Sigmoid colon (tissue), 7 donors: ENCODE data around the gene MYBBP1A. TPM values are rescaled to one million over a fixed set of nuclear protein-coding genes. Genes with fewer than 3 reads are reported as not detected.
A peak's percentile ranks its signal among the peaks of the same experiment; 100 is the strongest.

Experiments used
- DNase-seq: peaks from one replicate; pipeline ENCODE4 v3.0.0-alpha.2; 2019
- H3K27ac ChIP-seq, 4 donors: fragments of 200-600 bp; sonication (generic); one replicate each; pipeline ENCODE4 v1.5.1; 2016 to 2019; ENCODE audit warnings: mild to moderate bottlenecking in 1 of 4
- H3K27me3 ChIP-seq, 3 donors: fragments of 200-600 bp; sonication (generic); one replicate each; pipeline ENCODE4 v1.5.1; 2019; ENCODE audit warnings: mild to moderate bottlenecking in 1 of 3
- H3K36me3 ChIP-seq, 4 donors: fragments of 200-600 bp; sonication (generic); one replicate each; pipeline ENCODE4 v1.5.1; 2016 to 2019
- H3K4me1 ChIP-seq, 4 donors: fragments of 200-600 bp; sonication (generic); one replicate each; pipeline ENCODE4 v1.5.1; 2017 to 2019
- H3K4me3 ChIP-seq, 4 donors: fragments of 200-600 bp; sonication (generic); one replicate each; pipeline ENCODE4 v1.5.1; 2017 to 2019; ENCODE audit warnings: mild to moderate bottlenecking in 2 of 4, moderate library complexity in 1 of 4
- H3K9me3 ChIP-seq, 4 donors: fragments of 200-600 bp in 3 of 4; sonication (generic) in 3 of 4; one replicate each; pipeline versions ENCODE4 v1.5.1 to v1.6.1; 2013 to 2019
- CTCF ChIP-seq, 4 experiments: fragments of 450-650 bp in 3 of 4; fragments of 200-600 bp in 1 of 4; IDR thresholded peaks; one replicate each; pipeline ENCODE4 v1.5.1; 2016 to 2019; ENCODE audit warnings: antibody characterized with exemption in 4 of 4, mild to moderate bottlenecking in 3 of 4, moderate library complexity in 2 of 4
- EP300 ChIP-seq, 4 donors: sonication (generic); formaldehyde crosslinking; IDR thresholded peaks; one replicate each; pipeline ENCODE4 v1.6.1; 2017; ENCODE audit warnings: antibody characterized with exemption in 4 of 4
- POLR2A ChIP-seq, 2 donors: fragments of 450-650 bp; IDR thresholded peaks; one replicate each; pipeline ENCODE4 v1.6.1; 2016; ENCODE audit warnings: antibody characterized with exemption in 2 of 2, mild to moderate bottlenecking in 2 of 2, moderate library complexity in 2 of 2
- POLR2AphosphoS5 ChIP-seq, 4 donors: sonication (generic); formaldehyde crosslinking; IDR thresholded peaks; one replicate each; pipeline ENCODE4 v1.6.1; 2017; ENCODE audit warnings: antibody characterized with exemption in 4 of 4
- WGBS, 2 donors: extraction: QIAGEN DNeasy Blood & Tissue Kit; methylation state at CpG; one replicate each; pipeline ENCODE4 v1.1.7; 2013; 5-methylcytosine and 5-hydroxymethylcytosine counted together
- intact Hi-C: fragments of 100-400 bp; cut with DNase I; formaldehyde crosslinking; loops from one replicate; pipeline ENCODE4 v1.15.1; 2023
- polyA plus RNA-seq, 3 donors: library from polyadenylated mRNA; stranded (reverse); fragments of 200-250 nt; gene quantifications; one replicate each; pipeline ENCODE4 v1.2.3, GENCODE V29; 2013
- total RNA-seq, 4 donors: library from RNA; depleted of rRNA; stranded (reverse); fragments of >200 nt; gene quantifications; one replicate each; pipeline ENCODE4 v1.1.0, GENCODE V29; 2016
- donor health status: healthy with polysubstance abuse.
- donor health status: Bipolar disorder and iron deficiency.
- donor health status: healthy.

Gene MYBBP1A
- total and polyA plus RNA-seq, 7 donors, result 6.6 to 44.5 (median 25.8) TPM

GRCh38 chr17:4529533-4530152, 25.5 kb downstream of the MYBBP1A start:
- WGBS, 2 donors, result 70 to 88% methylated on average over 13 of the region's 13 CpGs
- intact Hi-C loops, result no loop called here
- no peak overlapping the region for H3K4me3 ChIP-seq
- peaks cover 0 to 8% (median 0%) of the 10 kb centered on the region in 4 donors for H3K4me1 ChIP-seq
- no peak for DNase-seq
- H3K36me3 ChIP-seq, result no peaks in the 10 kb centered on the region
- TF ChIP-seq POLR2A (IDR thresholded peaks at IDR 0.05) (no peak), CTCF (IDR thresholded peaks at IDR 0.05) (no peak), EP300 (IDR thresholded peaks at IDR 0.05) (no peak), POLR2AphosphoS5 (IDR thresholded peaks at IDR 0.05) (no peak)
- H3K27me3 ChIP-seq, result peaks cover 0 to 6% (median 0%) of the 10 kb centered on the region in 3 donors
- no peaks in the 10 kb centered on the region for H3K9me3 ChIP-seq
- H3K27ac ChIP-seq, result peak overlapping the region in 1 of 4 donors; percentile 60

- intact Hi-C loops, result no loop called here
- 69 to 76% methylated on average over 12 of the region's 12 CpGs for WGBS, 2 donors
- H3K27ac ChIP-seq, result no peak overlapping the region
- no peaks in the 10 kb centered on the region for H3K9me3 ChIP-seq
- H3K4me3 ChIP-seq, result no peak overlapping the region
- TF ChIP-seq EP300 (IDR thresholded peaks at IDR 0.05), result no peak
- no peak for TF ChIP-seq POLR2AphosphoS5 (IDR thresholded peaks at IDR 0.05)
- TF ChIP-seq POLR2A (IDR thresholded peaks at IDR 0.05), result no peak
- TF ChIP-seq CTCF (IDR thresholded peaks at IDR 0.05), result no peak
- no peaks in the 10 kb centered on the region for H3K27me3 ChIP-seq
- no peak for DNase-seq
- H3K4me1 ChIP-seq, result no peaks in the 10 kb centered on the region
- no peaks in the 10 kb centered on the region for H3K36me3 ChIP-seq
Observed at GRCh38 chr17:4527566-4528125, 27.5 kb downstream of the MYBBP1A start.

GRCh38 chr17:4527134-4527533, 28.1 kb downstream of the MYBBP1A start:
- 79% methylated on average over 1 of the region's 1 CpG for WGBS, 2 donors
- TF ChIP-seq CTCF (IDR thresholded peaks at IDR 0.05) (no peak), POLR2A (IDR thresholded peaks at IDR 0.05) (no peak), POLR2AphosphoS5 (IDR thresholded peaks at IDR 0.05) (no peak), EP300 (IDR thresholded peaks at IDR 0.05) (no peak)
- Histone ChIP-seq H3K9me3 (no peaks in the 10 kb centered on the region), H3K27me3 (no peaks in the 10 kb centered on the region), H3K27ac (no peak overlapping the region), H3K36me3 (no peaks in the 10 kb centered on the region), H3K4me1 (no peaks in the 10 kb centered on the region), H3K4me3 (no peak overlapping the region)
- intact Hi-C loops, result no loop called here
- DNase-seq, result no peak

- TF ChIP-seq CTCF (IDR thresholded peaks at IDR 0.05) (no peak), POLR2AphosphoS5 (IDR thresholded peaks at IDR 0.05) (no peak), POLR2A (IDR thresholded peaks at IDR 0.05) (no peak), EP300 (IDR thresholded peaks at IDR 0.05) (no peak)
- Histone ChIP-seq H3K9me3 (no peaks in the 10 kb centered on the region), H3K4me3 (no peak overlapping the region), H3K4me1 (peaks cover 0 to 9% (median 4%) of the 10 kb centered on the region in 4 donors), H3K27ac (no peak overlapping the region), H3K36me3 (no peaks in the 10 kb centered on the region), H3K27me3 (no peaks in the 10 kb centered on the region)
- intact Hi-C loops, result no loop called here
- WGBS, 2 donors, result 87 to 89% methylated on average over 11 of the region's 11 CpGs
- DNase-seq, result no peak
Observed at GRCh38 chr17:4525691-4526397, 29.3 kb downstream of the MYBBP1A start.
